Measurements from ENCODE around the gene AGRP.
"Not testable (repeated sequence)": the region's sequence is repeated elsewhere in the genome, so short reads cannot be mapped to it uniquely, and the experiment has no call there.

AGRP gene

GRCh38 chr16:67506468-67506867 lies 23.1 kb upstream of the AGRP start:
- DNase-seq (ENCODE audit: extremely low spot score, insufficient read length, low read depth): no peak
- no peak for FAIRE-seq

- peak; percentile 73 for FAIRE-seq
- no peak for DNase-seq (ENCODE audit: extremely low spot score, insufficient read length, low read depth)
Observed at GRCh38 chr16:67504031-67505021, 21.0 kb upstream of the AGRP start.

- DNase-seq (ENCODE audit: extremely low spot score, insufficient read length, low read depth) (no peak), FAIRE-seq (no peak)
Observed at GRCh38 chr16:67499106-67499505, 15.8 kb upstream of the AGRP start.

DNA sequence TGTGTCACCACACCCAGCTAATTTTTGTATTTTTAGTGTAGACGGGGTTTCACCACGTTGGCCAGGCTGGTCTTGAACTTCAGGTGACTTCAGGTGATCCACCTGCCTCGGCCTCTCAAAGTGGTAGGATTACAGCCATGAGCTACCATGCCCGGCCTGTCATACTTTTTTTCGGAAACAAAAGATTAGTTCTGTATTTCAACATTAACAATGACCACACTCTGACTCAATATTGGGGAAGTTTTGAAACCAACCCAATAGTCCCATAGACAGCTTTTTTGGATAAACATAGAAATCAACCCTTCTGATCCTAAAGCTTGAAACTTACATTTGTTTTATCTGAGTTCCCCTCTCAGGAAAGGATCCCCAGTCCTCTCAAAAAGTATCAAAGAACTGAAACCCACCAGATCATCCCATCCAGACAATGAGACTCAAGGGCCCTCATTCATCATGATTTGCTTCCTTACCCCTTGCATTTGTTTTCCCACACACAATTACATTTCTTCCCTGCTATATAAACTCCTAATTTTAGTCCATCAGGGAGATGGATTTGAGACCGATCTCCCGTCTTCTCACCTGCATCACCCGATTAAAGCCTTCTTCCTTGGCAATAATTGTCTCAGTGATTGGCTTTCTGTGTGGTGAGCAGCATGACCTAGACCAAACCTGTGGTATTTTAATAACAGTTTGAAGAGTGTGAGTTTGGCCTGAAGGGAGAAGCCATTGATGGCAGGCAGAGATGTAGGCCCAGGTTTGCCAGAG lies 7.2 kb upstream of the AGRP start:
- DNase-seq (ENCODE audit: extremely low spot score, insufficient read length, low read depth): no peak
- FAIRE-seq: no peak

DNA sequence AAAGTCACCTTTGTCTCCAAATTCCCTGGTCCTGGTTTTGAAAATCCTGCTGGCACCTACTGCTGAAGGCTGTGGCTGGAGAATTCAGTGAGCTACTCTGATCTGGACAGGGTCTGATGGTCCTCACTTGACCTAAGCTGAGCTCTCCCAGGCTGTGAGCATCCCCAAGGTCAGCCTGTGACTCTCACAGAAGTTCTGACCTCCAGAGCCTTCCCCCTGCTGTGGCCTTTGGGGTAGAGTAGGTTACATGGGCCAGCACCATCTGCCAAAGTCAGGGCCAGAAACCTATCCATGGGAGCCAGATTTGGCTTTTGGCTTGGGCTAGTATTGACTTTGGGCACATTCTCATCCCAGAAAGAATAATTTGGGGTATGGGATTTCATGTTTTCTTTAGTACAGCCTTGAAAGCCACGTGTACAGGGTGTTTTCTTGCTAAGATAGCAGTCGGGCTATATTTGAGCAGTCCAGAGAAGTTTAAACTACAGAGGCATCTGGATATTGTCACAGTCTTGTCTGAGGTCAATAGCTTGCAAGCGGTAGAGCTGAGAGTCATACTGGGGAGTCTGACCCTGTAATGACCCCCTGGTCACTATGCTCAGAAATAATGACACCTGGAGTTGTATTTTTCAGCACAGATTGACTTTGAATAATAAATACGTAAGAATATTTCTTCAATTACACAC lies 6.2 kb upstream of the AGRP start:
- FAIRE-seq (no peak), DNase-seq (ENCODE audit: extremely low spot score, insufficient read length, low read depth) (no peak)

DNA sequence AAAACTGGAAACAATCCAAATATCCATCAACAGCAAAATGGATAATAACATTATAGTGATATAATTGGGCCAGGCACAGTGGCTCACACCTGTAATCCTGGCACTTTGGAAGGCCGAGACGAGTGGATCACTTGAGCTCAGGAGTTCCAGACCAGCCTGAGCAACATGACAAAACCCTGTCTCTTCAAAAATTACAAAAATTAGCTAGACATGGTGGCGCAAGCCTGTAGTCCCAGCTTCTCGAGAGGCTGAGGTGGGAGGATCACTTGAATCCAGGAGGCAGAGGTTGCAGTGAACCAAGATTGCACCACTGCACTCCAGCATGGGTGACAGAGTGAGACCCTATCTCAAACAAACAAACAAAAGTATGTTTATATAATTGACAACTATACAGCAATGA lies 4.2 kb upstream of the AGRP start:
- not testable (repeated sequence) for FAIRE-seq; DNase-seq (ENCODE audit: extremely low spot score, insufficient read length, low read depth)

DNA sequence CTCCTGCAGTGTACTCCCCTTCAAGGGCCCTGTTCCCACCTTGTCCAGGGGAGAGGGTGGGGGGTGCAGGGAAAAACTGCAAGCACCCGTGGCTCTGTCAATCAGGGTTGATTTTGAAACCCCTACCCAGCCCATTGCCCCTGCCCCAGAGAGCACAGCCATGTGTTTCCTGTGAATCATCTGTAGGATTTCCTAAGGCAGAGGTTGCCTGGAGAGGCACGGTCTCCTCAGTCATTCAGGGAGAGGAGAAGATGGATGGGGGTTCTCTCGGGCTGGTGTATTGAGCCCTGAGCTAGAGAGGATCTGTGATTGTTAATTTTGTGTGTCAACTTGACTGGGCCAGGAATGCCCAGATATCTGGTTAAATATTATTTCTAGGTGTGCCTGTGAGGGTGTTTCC lies 3.5 kb upstream of the AGRP start:
- no peak for DNase-seq (ENCODE audit: extremely low spot score, insufficient read length, low read depth)

DNA sequence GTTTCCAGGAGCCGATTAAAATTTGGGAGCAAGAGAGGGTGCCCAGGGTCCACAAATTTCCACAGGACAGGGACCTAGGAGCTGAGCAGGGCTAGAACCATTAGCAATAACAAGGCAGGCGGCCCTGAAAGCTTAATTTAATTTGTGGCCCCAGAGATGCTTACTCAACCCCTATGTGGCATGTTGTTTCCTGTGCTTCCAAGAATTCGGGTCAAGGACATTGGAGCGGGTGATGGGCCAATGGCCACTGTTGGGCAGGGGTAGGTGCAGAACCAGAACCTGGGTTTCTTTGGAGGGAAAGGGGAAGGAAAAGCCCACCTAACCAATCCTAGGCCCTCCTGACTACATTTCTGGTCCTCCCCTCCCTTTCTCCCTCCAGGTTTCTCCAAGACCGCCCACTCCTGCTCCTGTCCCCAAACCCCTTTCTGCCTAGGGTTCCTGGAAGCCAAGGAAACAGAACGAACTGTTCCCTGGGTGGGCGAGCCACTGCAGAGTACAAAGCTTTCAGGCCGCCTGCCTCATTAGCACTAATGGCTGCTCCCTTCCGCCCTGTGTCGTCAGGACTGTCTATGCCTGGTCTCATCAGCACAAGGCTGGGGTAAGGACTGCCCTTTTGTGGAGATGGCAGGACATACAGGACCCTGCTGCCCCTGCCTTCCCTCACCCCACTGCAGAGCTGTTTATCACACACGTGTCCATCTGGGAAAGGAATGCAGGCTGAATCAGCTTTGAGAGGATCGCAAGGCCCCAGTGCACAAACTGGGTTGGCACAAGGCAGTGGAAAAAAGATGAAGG lies 581 bp upstream of the AGRP start:
- no peak for DNase-seq (ENCODE audit: extremely low spot score, insufficient read length, low read depth)

More for the DNA sequence above, 3.5 kb upstream of the AGRP start:
- FAIRE-seq: no peak

DNA sequence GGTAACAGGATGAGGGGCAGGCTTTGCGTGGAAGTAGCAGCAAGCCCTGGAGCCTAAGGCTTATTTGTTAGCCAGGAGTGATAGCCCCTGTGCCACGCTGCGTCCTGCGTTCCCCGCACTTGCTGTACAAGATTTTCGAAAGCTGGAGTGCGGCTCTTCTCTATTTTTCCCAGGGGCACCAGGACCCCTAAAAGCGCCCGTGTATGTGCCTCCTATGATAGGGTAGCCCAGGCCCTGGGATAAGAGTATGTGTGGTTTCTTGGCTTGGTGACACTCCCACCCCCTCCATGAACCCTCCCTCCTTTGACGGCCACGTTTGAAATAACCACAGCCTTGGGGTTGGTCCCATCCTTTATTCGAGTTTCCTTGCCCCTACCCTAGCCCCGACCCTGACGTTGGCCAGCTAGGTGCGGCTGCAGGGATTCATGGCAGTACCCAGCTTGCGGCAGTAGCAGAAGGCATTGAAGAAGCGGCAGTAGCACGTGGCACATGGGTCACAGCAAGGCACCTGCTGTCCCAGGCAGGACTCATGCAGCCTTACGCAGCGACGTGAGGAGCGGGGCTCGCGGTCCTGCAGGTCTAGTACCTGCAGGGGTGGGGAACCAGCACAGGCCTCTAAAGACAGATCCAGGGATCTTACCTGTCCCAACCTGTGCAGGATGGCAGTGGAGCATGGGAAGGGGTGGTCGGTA lies 968 bp downstream of the AGRP start:
- FAIRE-seq: no peak
- DNase-seq (ENCODE audit: extremely low spot score, insufficient read length, low read depth): no peak

More for the DNA sequence above, 581 bp upstream of the AGRP start:
- FAIRE-seq: no peak

DNA sequence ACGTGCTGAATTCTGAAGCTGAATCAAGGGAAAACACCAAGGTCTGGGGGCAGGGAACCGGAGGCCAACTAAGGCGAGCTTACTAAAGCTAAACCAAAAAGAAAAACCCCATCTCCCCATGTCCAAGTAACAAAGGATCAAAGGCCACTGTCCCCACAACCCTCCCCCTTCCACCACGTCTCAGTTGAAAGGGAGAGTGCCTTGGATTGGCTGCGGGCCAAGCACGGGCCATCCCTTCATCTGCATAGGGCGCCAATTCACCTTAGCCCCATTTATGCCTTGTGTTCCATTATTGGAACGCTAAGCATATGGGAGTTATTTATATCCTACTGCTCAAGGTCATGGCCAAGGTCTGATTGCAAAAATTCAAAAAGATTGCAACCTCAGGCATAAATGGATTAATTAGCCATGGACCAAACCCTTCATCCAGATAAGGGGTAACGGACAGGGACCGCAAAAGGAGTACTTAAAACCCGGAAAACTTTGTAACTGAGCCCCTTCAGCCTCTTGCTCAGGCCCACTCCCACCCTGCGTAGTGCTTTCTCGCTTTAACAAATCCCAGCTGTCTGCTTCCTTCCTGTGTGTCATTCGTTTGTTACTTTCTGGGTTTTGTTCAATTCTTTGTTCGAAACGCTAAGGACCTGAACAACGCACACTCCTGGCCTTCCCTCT lies 1.6 kb downstream of the AGRP start:
- DNase-seq (ENCODE audit: extremely low spot score, insufficient read length, low read depth): no peak

GRCh38 chr16:67480833-67481560 lies 2.4 kb downstream of the AGRP start, which contains the start of gene ATP6V0D1:
Gene ATP6V0D1 (minus strand): TSS chr16:67481157. CDS start chr16:67481086, 71 bp downstream.
- FAIRE-seq (peak; percentile 86), DNase-seq (ENCODE audit: extremely low spot score, insufficient read length, low read depth) (peak; percentile 100)

More for the DNA sequence above, 1.6 kb downstream of the AGRP start:
- FAIRE-seq: no peak

GRCh38 chr16:67477960-67478554 lies 5.3 kb downstream of the AGRP start:
- no peak for FAIRE-seq
- DNase-seq (ENCODE audit: extremely low spot score, insufficient read length, low read depth): no peak

DNA sequence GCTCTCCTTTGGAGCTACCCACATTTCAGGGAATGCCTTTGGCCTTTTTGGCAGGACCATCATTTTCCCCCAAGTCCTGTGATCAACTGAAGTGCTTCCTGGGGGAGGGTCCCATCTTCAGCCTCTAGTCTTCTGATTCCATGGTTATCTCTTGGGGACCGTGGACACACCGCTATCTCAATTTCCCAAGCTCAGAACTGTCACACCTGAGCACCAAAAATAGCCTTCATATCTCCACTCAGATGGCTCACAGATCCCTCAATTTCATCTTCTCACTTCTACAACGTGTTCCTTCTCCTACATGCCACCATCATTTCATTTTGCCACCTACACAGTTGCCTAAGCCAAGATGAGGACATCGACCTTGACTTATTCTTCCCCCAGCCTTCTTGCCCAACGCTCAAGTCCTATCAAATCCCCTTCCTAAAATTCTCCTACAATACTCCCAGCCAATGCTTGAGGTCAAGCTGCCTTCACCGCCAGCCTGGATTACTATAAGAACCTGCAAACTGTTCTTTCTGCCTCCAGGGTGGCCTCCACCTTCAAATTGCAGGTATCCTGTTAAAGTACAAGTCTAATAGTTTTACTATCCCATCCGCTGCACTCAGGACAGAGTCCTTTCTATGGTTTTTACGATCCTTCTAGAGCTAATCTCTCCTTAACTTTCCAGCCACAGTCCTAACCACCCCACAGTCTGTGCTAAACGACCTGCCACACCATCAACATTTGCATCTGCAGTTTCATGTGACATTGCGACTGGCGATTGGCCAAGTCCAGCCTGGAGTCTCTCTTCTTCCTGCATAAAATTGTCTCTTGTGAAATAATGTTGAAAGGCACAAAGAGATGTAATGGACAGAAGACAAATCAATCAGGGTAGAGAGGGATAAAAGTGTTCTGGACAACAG lies 8.5 kb downstream of the AGRP start:
- FAIRE-seq (no peak), DNase-seq (ENCODE audit: extremely low spot score, insufficient read length, low read depth) (no peak)

- FAIRE-seq: no peak
- no peak for DNase-seq (ENCODE audit: extremely low spot score, insufficient read length, low read depth)
Observed at GRCh38 chr16:67471758-67472384, 11.5 kb downstream of the AGRP start.

DNA sequence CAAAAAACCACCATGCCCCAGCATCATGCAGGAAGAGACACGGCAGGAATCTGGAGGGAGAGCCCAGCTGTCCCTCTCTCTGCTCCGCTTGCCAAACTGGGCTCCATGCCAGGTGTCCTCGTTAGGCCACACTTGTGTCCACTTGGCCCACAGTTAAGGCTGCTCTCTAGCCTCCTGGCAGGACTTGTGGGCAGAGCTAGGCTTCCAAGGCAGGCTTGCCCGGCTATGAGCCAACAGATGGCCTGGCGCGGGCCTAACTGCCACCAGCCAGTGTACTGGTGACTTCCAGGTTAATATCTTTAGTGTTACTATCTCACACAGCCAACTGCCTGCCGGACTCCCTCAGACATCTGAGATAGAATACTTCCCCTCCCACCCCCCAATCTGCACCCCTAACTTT lies 13.0 kb downstream of the AGRP start:
- FAIRE-seq (no peak), DNase-seq (ENCODE audit: extremely low spot score, insufficient read length, low read depth) (no peak)

DNA sequence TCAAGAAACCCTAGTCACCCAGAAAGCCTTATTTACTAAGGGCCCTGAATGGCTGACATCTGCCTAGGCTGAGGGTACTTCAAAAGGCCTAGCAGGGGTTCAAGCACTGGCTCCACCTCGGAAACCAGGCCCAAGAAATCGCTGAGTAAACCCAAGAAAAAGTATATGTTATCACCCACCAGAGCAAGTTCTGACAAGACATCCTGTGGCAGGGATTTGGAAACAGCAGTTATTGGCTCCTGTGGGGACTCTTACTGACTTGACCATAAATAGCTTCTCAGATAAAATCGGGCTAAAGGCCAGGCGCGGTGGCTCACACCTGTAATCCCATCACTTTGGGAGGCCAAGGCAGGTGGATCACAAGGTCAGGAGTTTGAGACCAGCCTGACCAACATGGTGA lies 14.6 kb downstream of the AGRP start:
- FAIRE-seq: no peak
- no peak for DNase-seq (ENCODE audit: extremely low spot score, insufficient read length, low read depth)
